ENCODE results near the gene SH3YL1. TPM values are rescaled to one million over a fixed set of nuclear protein-coding genes. Genes with fewer than 3 reads are reported as not detected.

The SH3YL1 gene
- total RNA-seq, 3 donors from 2014 or later (not counting 1 experiment from before 2014, with no cell fraction given), result 28.3 to 42.2 (median 32.3) TPM

DNA sequence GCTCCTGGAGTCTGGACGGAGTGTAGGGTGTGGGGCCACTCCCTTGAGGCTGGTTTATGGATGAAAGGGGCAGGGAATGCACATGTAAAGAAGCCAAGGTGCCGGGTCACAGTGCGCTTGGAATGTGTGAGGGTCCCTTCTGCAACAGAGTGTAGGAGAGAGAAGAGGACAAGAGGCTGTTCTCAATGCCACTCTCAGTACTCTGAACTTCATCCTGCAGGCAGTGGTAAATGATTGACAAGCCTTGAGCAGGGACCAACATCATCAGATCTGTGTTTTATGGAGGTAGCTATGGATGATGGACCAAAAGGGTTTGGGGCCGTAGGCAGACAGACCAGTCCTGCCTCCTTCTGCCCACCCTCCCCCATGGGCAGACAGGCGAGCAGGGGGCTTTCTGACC, 31.3 kb upstream of the SH3YL1 start:
- peaks cover 1% of the 10 kb centered on the region for H3K4me1 ChIP-seq (ENCODE audit: control insufficient read depth, insufficient read depth, low read length)
- H3K9me3 ChIP-seq (ENCODE audit: control insufficient read depth, insufficient read depth, low read length), result no peaks in the 10 kb centered on the region
- Mint-ChIP-seq H3K4me1 (peaks cover 0 to 1% of the 10 kb centered on the region in 2 donors), H3K27ac (no peak overlapping the region), H3K9me3 (no peaks in the 10 kb centered on the region), H3K36me3 (no peaks in the 10 kb centered on the region), H3K27me3 (ENCODE audit: low read depth in 2 of 2) (peaks cover 32 to 51% of the 10 kb centered on the region in 2 donors), H3K4me3 (no peak overlapping the region)
- no peaks in the 10 kb centered on the region for H3K36me3 ChIP-seq (ENCODE audit: control insufficient read depth, insufficient read depth, low read length)
- TF ChIP-seq, protein P1, sequence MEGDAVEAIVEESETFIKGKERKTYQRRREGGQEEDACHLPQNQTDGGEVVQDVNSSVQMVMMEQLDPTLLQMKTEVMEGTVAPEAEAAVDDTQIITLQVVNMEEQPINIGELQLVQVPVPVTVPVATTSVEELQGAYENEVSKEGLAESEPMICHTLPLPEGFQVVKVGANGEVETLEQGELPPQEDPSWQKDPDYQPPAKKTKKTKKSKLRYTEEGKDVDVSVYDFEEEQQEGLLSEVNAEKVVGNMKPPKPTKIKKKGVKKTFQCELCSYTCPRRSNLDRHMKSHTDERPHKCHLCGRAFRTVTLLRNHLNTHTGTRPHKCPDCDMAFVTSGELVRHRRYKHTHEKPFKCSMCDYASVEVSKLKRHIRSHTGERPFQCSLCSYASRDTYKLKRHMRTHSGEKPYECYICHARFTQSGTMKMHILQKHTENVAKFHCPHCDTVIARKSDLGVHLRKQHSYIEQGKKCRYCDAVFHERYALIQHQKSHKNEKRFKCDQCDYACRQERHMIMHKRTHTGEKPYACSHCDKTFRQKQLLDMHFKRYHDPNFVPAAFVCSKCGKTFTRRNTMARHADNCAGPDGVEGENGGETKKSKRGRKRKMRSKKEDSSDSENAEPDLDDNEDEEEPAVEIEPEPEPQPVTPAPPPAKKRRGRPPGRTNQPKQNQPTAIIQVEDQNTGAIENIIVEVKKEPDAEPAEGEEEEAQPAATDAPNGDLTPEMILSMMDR (IDR thresholded peaks at IDR 0.05), result no peak
- intact Hi-C loops (cut with micrococcal nuclease), result no loop called here
- H3K4me3 ChIP-seq (ENCODE audit: low read length), result no peak overlapping the region
- 84% methylated on average over 5 of the region's 5 CpGs for WGBS (ENCODE audit: insufficient coverage)
- DNase-seq, result no peak
- H3K27ac ChIP-seq (ENCODE audit: low read length), result no peak overlapping the region
- ATAC-seq, result no peak
- peaks cover 5% of the 10 kb centered on the region for H3K27me3 ChIP-seq (ENCODE audit: control insufficient read depth, insufficient read depth, low read length)

GRCh38 chr2:290090-290722, 26.4 kb upstream of the SH3YL1 start:
- H3K4me1 Mint-ChIP-seq, result peaks cover 0 to 9% of the 10 kb centered on the region in 2 donors
- H3K27ac Mint-ChIP-seq, result no peak overlapping the region
- H3K4me1 ChIP-seq (ENCODE audit: control insufficient read depth, insufficient read depth, low read length), result peaks cover 20% of the 10 kb centered on the region
- TF ChIP-seq, protein P1 (IDR thresholded peaks at IDR 0.05), result peak; percentile 64
- no peaks in the 10 kb centered on the region for H3K36me3 ChIP-seq (ENCODE audit: control insufficient read depth, insufficient read depth, low read length)
- intact Hi-C loops (cut with micrococcal nuclease), result no loop called here
- WGBS (ENCODE audit: insufficient coverage), result 7% methylated on average over 13 of the region's 15 CpGs
- no peaks in the 10 kb centered on the region for H3K9me3 ChIP-seq (ENCODE audit: control insufficient read depth, insufficient read depth, low read length)
- H3K4me3 Mint-ChIP-seq, result peak overlapping the region; percentile 87
- peaks cover 9 to 20% of the 10 kb centered on the region in 2 donors for H3K27me3 Mint-ChIP-seq (ENCODE audit: low read depth in 2 of 2)
- no peaks in the 10 kb centered on the region for H3K9me3 Mint-ChIP-seq
- H3K36me3 Mint-ChIP-seq, result no peaks in the 10 kb centered on the region
- ATAC-seq (peak in 2 of 3 donors; percentile 63 to 65), DNase-seq (peak; percentile 36 to 71)
- peak overlapping the region; percentile 33 for H3K4me3 ChIP-seq (ENCODE audit: low read length)
- H3K27ac ChIP-seq (ENCODE audit: low read length), result no peak overlapping the region
- peaks cover 16% of the 10 kb centered on the region for H3K27me3 ChIP-seq (ENCODE audit: control insufficient read depth, insufficient read depth, low read length)

- peak in 1 of 2 donors; percentile 21 for DNase-seq
- H3K27ac ChIP-seq (ENCODE audit: low read length), result no peak overlapping the region
- intact Hi-C loops (cut with micrococcal nuclease), result no loop called here
These were observed 25.7 kb upstream of the SH3YL1 start for GRCh38 chr2:289362-290089.

More at GRCh38 chr2:289362-290089, 25.7 kb upstream of the SH3YL1 start:
- peak overlapping the region; percentile 87 for H3K4me3 Mint-ChIP-seq
- Histone ChIP-seq H3K4me3 (ENCODE audit: low read length) (peak overlapping the region; percentile 33), H3K9me3 (ENCODE audit: control insufficient read depth, insufficient read depth, low read length) (no peaks in the 10 kb centered on the region), H3K4me1 (ENCODE audit: control insufficient read depth, insufficient read depth, low read length) (peaks cover 20% of the 10 kb centered on the region), H3K27me3 (ENCODE audit: control insufficient read depth, insufficient read depth, low read length) (peaks cover 16% of the 10 kb centered on the region), H3K36me3 (ENCODE audit: control insufficient read depth, insufficient read depth, low read length) (no peaks in the 10 kb centered on the region)
- peaks cover 0 to 9% of the 10 kb centered on the region in 2 donors for H3K4me1 Mint-ChIP-seq
- WGBS (ENCODE audit: insufficient coverage), result 3% methylated on average over 60 of the region's 60 CpGs
- H3K27me3 Mint-ChIP-seq (ENCODE audit: low read depth in 2 of 2), result peaks cover 2 to 15% of the 10 kb centered on the region in 2 donors
- H3K36me3 Mint-ChIP-seq, result no peaks in the 10 kb centered on the region
- TF ChIP-seq, protein P1 (IDR thresholded peaks at IDR 0.05), result no peak
- no peaks in the 10 kb centered on the region for H3K9me3 Mint-ChIP-seq
- H3K27ac Mint-ChIP-seq, result no peak overlapping the region
- ATAC-seq, result peak in 2 of 3 donors; percentile 41 to 55
